ENCODE data around the gene TNFRSF4.

TNFRSF4 gene

DNA sequence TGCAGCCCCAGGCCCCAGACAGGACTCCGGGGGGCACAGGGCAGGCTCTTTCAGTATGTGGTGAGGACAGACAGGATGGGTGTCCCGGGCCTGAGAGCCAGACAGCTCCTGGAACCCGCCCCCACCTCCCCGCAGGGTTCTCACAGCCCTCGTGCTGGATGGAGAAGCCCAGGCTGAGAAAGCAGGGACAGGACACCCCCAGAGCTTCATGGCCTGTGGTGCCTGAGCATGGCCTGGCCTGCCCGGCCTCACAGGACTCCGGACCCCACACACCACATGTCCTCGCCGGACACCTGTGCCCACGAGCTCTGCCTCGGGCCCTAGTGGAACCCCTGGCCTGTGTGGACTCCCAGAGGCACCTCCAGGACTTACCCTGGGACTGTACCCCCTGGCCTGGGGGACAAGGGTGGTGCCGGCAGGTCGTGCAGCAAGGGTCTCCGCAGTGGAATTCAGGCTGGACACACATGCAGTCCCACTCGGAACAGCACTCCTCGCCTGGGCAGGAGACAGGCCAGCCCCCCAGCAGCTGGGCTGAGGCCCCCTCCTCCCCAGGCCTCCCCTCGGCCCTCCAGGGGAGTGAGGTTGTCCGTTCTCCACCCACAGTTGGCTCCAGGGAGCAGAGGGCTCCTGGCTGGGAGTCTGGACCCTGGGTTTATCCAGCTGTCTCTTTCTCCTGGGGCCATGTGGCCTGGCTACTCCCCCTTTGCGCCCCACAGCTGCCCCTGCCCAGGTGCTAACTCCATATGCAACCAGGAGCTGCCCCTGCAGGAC lies 8.8 kb downstream of the TNFRSF4 start:
- H3K4me3 ChIP-seq (ENCODE audit: control insufficient read depth in 1 of 7, extremely low read depth in 1 of 7, insufficient read depth in 4 of 7, low read depth in 2 of 7, low read length in 6 of 7) = peak overlapping the region in 2 of 7 experiments; percentile 64 to 70
- peaks cover 0 to 7% (median 0%) of the 10 kb centered on the region in 4 experiments for H3K36me3 ChIP-seq (ENCODE audit: control insufficient read depth in 4 of 4, insufficient read depth in 4 of 4, low read length in 3 of 4)
- H3K27me3 ChIP-seq (replicated peaks in 2 of 5; ENCODE audit: control insufficient read depth in 4 of 5, insufficient read depth in 5 of 5, low read length in 4 of 5) = peaks cover 0 to 21% (median 3%) of the 10 kb centered on the region in 5 experiments
- ChIA-PET CTCF (interaction anchor here (0.7 to 2.3 kb wide), 4 partner anchors 12 to 47 kb away, joined by 3 to 6 read pairs (median 4); partner anchors contain the start of gene TTLL10), POLR2A (no interaction called here)
- H3K27ac ChIP-seq (ENCODE audit: insufficient read depth in 1 of 2, low read depth in 1 of 2, low read length in 2 of 2, poor library complexity in 1 of 2, severe bottlenecking in 2 of 2) = no peak overlapping the region
- peaks cover 0 to 76% (median 59%) of the 10 kb centered on the region in 4 experiments for H3K4me1 ChIP-seq (ENCODE audit: control extremely low read depth in 1 of 4, control insufficient read depth in 4 of 4, insufficient read depth in 4 of 4, low read length in 3 of 4)
- H3K9me3 ChIP-seq (ENCODE audit: control extremely low read depth in 1 of 5, control insufficient read depth in 4 of 5, insufficient read depth in 2 of 5, low read depth in 1 of 5, low read length in 4 of 5) = no peaks in the 10 kb centered on the region
- 97% methylated on average over 17 of the region's 19 CpGs for WGBS (ENCODE audit: insufficient coverage)
- DNase-seq = no peak

DNA sequence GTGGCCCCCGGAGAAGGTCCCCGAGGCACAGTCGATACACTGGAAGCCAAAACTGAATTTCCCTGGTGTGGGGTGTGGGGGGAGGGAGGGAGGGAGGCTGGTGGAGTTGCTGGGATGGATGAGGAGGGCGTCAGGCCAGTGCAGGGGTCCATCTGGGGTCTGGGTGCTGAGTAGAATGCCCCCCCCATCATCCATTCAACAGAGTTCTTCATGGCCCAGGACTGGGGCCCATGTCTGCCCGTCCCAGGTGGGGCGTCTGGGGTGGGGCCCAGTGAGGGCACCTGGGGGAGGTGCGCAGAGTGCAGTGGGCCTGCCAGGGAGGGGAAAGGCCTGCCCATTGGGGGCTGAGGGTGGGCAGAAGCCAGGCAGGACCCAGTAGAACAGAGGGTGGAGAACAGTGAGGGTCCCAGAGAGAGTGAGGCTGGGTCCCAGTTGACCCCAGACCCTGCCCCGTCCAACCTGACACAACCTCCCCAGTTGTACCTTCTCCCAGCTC lies 9.5 kb downstream of the TNFRSF4 start:
- 100% methylated on average over 4 of the region's 8 CpGs for WGBS (ENCODE audit: insufficient coverage)
- CTCF ChIA-PET = interaction anchor here (0.7 kb wide), 1 partner anchor 12 kb away, joined by 3 read pairs; no protein-coding TSS in a partner anchor
- POLR2A ChIA-PET = no interaction called here
- no peak for DNase-seq
- Histone ChIP-seq H3K27me3 (replicated peaks in 2 of 5; ENCODE audit: control insufficient read depth in 4 of 5, insufficient read depth in 5 of 5, low read length in 4 of 5) (peaks cover 0 to 21% (median 3%) of the 10 kb centered on the region in 5 experiments), H3K9me3 (ENCODE audit: control extremely low read depth in 1 of 5, control insufficient read depth in 4 of 5, insufficient read depth in 2 of 5, low read depth in 1 of 5, low read length in 4 of 5) (no peaks in the 10 kb centered on the region), H3K4me1 (ENCODE audit: control extremely low read depth in 1 of 4, control insufficient read depth in 4 of 4, insufficient read depth in 4 of 4, low read length in 3 of 4) (peaks cover 0 to 77% (median 59%) of the 10 kb centered on the region in 4 experiments), H3K36me3 (ENCODE audit: control insufficient read depth in 4 of 4, insufficient read depth in 4 of 4, low read length in 3 of 4) (peaks cover 0 to 7% (median 0%) of the 10 kb centered on the region in 4 experiments), H3K27ac (ENCODE audit: insufficient read depth in 1 of 2, low read depth in 1 of 2, low read length in 2 of 2, poor library complexity in 1 of 2, severe bottlenecking in 2 of 2) (no peak overlapping the region), H3K4me3 (ENCODE audit: control insufficient read depth in 1 of 7, extremely low read depth in 1 of 7, insufficient read depth in 4 of 7, low read depth in 2 of 7, low read length in 6 of 7) (peak overlapping the region in 1 of 7 experiments; percentile 70)

DNA sequence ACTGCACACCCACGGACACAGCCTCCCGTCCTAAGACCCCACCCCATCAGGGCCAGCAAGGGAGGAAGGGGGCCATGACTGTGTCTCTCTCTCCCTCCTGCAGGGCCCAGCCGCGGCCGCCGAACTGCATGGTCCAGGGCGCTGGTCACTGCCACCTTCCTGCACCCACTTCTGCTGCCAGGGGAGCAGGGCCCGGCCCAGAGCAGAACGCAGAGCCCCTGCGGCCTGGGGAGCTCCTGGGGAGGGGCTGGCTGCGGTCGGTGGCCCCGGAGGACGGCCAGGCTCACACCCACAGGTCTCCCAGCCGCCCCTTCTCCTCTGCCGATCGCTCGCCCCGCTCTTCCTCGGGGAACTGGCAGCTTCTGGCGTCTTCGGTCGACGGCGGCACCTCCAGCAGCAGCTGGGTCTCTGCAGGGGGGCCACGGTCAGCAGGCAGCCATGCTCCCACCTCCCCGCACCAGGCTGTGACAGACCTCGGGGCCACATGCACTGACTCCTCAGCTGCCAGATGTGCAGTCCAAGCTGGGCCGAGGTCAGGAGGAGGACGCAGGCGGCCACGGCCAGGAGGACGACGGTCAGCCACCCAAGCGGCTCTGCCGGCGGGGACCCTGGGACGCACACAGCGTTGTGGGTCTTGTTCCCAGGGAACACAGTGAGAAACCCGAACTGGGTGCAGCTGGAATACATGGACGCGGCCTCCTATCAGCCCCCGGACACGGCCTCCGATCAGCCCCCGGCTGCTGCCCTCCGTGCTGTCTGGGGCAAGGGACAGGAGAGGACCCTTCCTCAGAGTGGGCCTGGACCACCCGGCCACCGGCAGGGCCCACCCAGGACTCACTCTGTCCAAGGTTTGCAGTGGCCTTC lies 10.2 kb downstream of the TNFRSF4 start:
- WGBS (ENCODE audit: insufficient coverage) = 93% methylated on average over 49 of the region's 49 CpGs
- peaks cover 0 to 21% (median 3%) of the 10 kb centered on the region in 5 experiments for H3K27me3 ChIP-seq (replicated peaks in 2 of 5; ENCODE audit: control insufficient read depth in 4 of 5, insufficient read depth in 5 of 5, low read length in 4 of 5)
- H3K4me3 ChIP-seq (ENCODE audit: control insufficient read depth in 1 of 7, extremely low read depth in 1 of 7, insufficient read depth in 4 of 7, low read depth in 2 of 7, low read length in 6 of 7) = no peak overlapping the region
- no peak overlapping the region for H3K27ac ChIP-seq (ENCODE audit: insufficient read depth in 1 of 2, low read depth in 1 of 2, low read length in 2 of 2, poor library complexity in 1 of 2, severe bottlenecking in 2 of 2)
- CTCF ChIA-PET = no interaction called here
- POLR2A ChIA-PET = no interaction called here
- peaks cover 0 to 77% (median 59%) of the 10 kb centered on the region in 4 experiments for H3K4me1 ChIP-seq (ENCODE audit: control extremely low read depth in 1 of 4, control insufficient read depth in 4 of 4, insufficient read depth in 4 of 4, low read length in 3 of 4)
- no peak for DNase-seq
- peaks cover 0 to 7% (median 0%) of the 10 kb centered on the region in 4 experiments for H3K36me3 ChIP-seq (ENCODE audit: control insufficient read depth in 4 of 4, insufficient read depth in 4 of 4, low read length in 3 of 4)
- no peaks in the 10 kb centered on the region for H3K9me3 ChIP-seq (ENCODE audit: control extremely low read depth in 1 of 5, control insufficient read depth in 4 of 5, insufficient read depth in 2 of 5, low read depth in 1 of 5, low read length in 4 of 5)

DNA sequence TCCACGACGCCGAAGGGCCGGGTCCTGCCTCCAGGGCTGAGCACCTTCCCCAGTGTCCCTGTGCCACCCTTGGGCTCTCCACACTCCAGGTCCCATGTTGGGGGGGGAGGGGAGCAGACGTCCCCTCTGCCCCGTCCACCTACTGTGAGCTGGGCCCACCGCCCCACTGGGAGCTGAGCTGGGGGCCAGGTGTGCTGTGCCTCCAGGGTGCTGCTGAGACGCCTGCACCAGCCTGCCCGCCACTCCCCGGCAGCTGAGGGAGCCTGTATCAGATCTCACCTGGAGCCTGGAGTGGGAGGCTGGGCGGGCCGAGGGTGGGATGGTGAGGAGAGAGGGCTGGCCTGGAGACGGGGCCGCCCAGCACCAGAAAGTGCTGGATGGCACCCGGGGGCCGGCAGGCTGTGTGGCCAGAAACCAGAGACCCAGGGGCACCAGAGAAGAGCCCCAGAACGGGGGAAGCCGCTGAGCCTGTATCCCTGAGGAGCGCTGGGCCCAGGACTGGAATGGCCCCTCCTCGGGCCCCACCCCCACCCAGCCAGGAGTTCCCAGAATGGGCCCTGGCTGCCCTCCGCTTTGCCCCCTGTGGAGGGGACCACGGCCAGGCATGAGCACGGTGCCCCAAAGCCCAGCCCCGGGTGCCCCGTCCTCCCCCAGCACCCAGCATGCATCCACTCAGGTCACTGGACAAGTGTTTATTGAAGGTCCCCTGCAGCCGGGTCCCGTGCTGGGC lies 11.0 kb downstream of the TNFRSF4 start:
- CTCF ChIA-PET = no interaction called here
- Histone ChIP-seq H3K27me3 (replicated peaks in 2 of 5; ENCODE audit: control insufficient read depth in 4 of 5, insufficient read depth in 5 of 5, low read length in 4 of 5) (peaks cover 0 to 21% (median 3%) of the 10 kb centered on the region in 5 experiments), H3K27ac (ENCODE audit: insufficient read depth in 1 of 2, low read depth in 1 of 2, low read length in 2 of 2, poor library complexity in 1 of 2, severe bottlenecking in 2 of 2) (no peak overlapping the region), H3K4me1 (ENCODE audit: control extremely low read depth in 1 of 4, control insufficient read depth in 4 of 4, insufficient read depth in 4 of 4, low read length in 3 of 4) (peaks cover 0 to 78% (median 53%) of the 10 kb centered on the region in 4 experiments), H3K4me3 (ENCODE audit: control insufficient read depth in 1 of 7, extremely low read depth in 1 of 7, insufficient read depth in 4 of 7, low read depth in 2 of 7, low read length in 6 of 7) (no peak overlapping the region), H3K9me3 (ENCODE audit: control extremely low read depth in 1 of 5, control insufficient read depth in 4 of 5, insufficient read depth in 2 of 5, low read depth in 1 of 5, low read length in 4 of 5) (no peaks in the 10 kb centered on the region), H3K36me3 (ENCODE audit: control insufficient read depth in 4 of 4, insufficient read depth in 4 of 4, low read length in 3 of 4) (peaks cover 0 to 7% (median 0%) of the 10 kb centered on the region in 4 experiments)
- POLR2A ChIA-PET = no interaction called here
- no peak for DNase-seq
- WGBS (ENCODE audit: insufficient coverage) = 87% methylated on average over 18 of the region's 27 CpGs

DNA sequence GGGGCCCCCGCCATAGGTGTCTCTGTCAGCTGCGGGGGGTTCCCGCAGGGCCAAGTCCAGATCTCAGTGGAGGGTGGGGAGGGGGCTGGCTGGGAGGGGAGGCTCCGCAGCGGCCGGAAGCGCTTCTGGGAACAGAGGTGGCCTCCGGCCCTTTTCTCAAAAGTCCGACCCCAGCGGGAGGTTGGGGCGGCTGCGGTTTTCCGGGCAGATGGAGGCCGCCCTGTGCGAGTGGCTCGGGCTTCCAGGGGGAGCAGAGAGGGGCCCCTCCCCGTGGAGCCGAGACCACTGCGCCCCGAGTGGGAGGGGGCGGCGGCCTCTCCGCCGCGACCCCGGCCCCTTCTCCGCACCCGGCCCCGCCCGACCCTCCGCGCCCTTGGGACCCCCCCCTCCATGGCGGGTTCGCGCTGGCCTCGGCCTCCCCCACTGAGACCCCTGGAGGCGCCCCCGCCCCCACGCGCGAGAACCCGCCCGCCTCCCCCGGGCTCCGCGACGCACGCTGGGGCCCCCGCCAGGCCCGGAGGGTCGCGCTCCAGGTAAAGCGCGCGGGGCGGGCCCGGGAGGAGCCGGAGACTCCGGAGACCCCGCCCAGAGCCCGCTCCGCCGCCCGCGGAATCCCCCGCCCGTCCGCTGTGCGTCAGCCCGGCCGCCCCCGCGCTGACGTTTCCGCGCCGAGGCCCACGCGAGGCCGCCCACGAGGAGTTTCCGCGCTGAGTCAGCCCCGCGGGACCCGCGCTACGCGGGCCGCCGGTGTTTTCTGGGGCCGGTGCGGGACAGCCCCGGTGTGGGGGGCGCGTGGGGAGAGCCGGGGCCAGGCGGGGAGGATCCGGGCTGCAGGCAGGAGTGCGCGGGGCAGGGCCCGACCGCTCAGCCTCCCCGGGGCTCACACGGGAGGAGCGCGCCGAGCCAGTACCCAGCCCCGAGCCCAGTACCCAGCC lies 12.8 kb downstream of the TNFRSF4 start:
- peak; percentile 68 to 81 (median 73) for DNase-seq
- Histone ChIP-seq H3K27ac (ENCODE audit: insufficient read depth in 1 of 2, low read depth in 1 of 2, low read length in 2 of 2, poor library complexity in 1 of 2, severe bottlenecking in 2 of 2) (peak overlapping the region in 1 of 2 experiments; percentile 25), H3K27me3 (replicated peaks in 2 of 5; ENCODE audit: control insufficient read depth in 4 of 5, insufficient read depth in 5 of 5, low read length in 4 of 5) (peaks cover 0 to 8% (median 0%) of the 10 kb centered on the region in 5 experiments), H3K9me3 (ENCODE audit: control extremely low read depth in 1 of 5, control insufficient read depth in 4 of 5, insufficient read depth in 2 of 5, low read depth in 1 of 5, low read length in 4 of 5) (peaks cover 0 to 2% (median 0%) of the 10 kb centered on the region in 5 experiments), H3K4me1 (ENCODE audit: control extremely low read depth in 1 of 4, control insufficient read depth in 4 of 4, insufficient read depth in 4 of 4, low read length in 3 of 4) (peaks cover 0 to 61% (median 36%) of the 10 kb centered on the region in 4 experiments), H3K36me3 (ENCODE audit: control insufficient read depth in 4 of 4, insufficient read depth in 4 of 4, low read length in 3 of 4) (peaks cover 0 to 7% (median 0%) of the 10 kb centered on the region in 4 experiments), H3K4me3 (ENCODE audit: control insufficient read depth in 1 of 7, extremely low read depth in 1 of 7, insufficient read depth in 4 of 7, low read depth in 2 of 7, low read length in 6 of 7) (peak overlapping the region; percentile 19 to 55 (median 51))
- 0% methylated on average over 40 of the region's 109 CpGs for WGBS (ENCODE audit: insufficient coverage)
- CTCF ChIA-PET = interaction anchor here (1.0 to 2.0 kb wide), 3 partner anchors 12 to 79 kb away, joined by 4 to 12 read pairs (median 6); partner anchors contain the start of gene TNFRSF4
- POLR2A ChIA-PET = interaction anchor here (1.1 kb wide), 1 partner anchor 39 kb away, joined by 3 read pairs; no protein-coding TSS in a partner anchor
